ENCODE results near the gene NPC2.

GRCh38 chr14:74503938-74504335, 10.8 kb upstream of the NPC2 start:
- no peak for TF ChIP-seq POLR2A (IDR thresholded peaks at IDR 0.05; ENCODE audit: low read depth, low read length)
- no peak for TF ChIP-seq POLR2AphosphoS5 (IDR thresholded peaks at IDR 0.05; ENCODE audit: low read depth, low read length)

Data from GM12892 (cell line).